GM12878 (cell line): ENCODE measurements around the gene GGACT. TPM values are rescaled to one million over a fixed set of nuclear protein-coding genes. Genes with fewer than 3 reads are reported as not detected.

Experiments used
- ATAC-seq: fragments of 200-7000 bp; cut with Tn5 transposase; 3 replicates; pipeline ENCODE4 v1.9.1; 2020; ENCODE audit warnings: mild to moderate bottlenecking, moderate library complexity
- BruUV-seq: library from RNA; stranded (reverse); fragments of 400-500 nt; replicated peaks from 2 replicates; lab custom pipeline; 2021; lab: Mats Ljungman, UMichigan
- CTCF ChIA-PET: fragments of 300-600 bp; sonication (Branson Sonifier 250); formaldehyde crosslinking; extraction: SDS; loops from one replicate; lab custom pipeline; 2021; ENCODE audit warnings: inconsistent platforms; lab: Yijun Ruan, JAX
- POLR2A ChIA-PET: fragments of 350-600 bp; formaldehyde crosslinking; extraction: SDS; loops from one replicate; lab custom pipeline; 2021; ENCODE audit warnings: inconsistent platforms; lab: Charles Lee
- RAD21 ChIA-PET: fragments of 300-600 bp; sonication (Branson Sonifier 250); formaldehyde crosslinking; loops from one replicate; lab custom pipeline; 2023; ENCODE audit warnings: antibody characterized with exemption; ENCODE audit not compliant: unreplicated experiment; lab: Charles Lee
- SMC1A ChIA-PET: fragments of 300-600 bp; sonication (Branson Sonifier 250); formaldehyde crosslinking; loops from one replicate; lab custom pipeline; 2023; ENCODE audit not compliant: unreplicated experiment, uncharacterized antibody; lab: Charles Lee
- DNase-seq: peaks from one replicate; pipeline ENCODE4 v3.0.0-alpha.2; 2011; ENCODE audit warnings: low read depth, low spot score
- FAIRE-seq: peaks from 3 replicates; lab custom pipeline; 2011; peaks lifted over from hg19 to GRCh38; lab: Jason Lieb, UNC
- H2AFZ ChIP-seq: 2 replicates; pipeline ENCODE4 v1.6.0; 2011; ENCODE audit warnings: low read depth, low read length, control low read depth; ENCODE audit not compliant: control insufficient read depth
- H3K27ac ChIP-seq: 2 replicates; pipeline ENCODE4 v1.5.1; 2011; ENCODE audit warnings: control low read depth; ENCODE audit not compliant: control insufficient read depth, insufficient read depth
- H3K27me3 ChIP-seq, 2 experiments: replicated peaks in 1 of 2; 2 replicates each; pipeline versions ENCODE4 v1.6.0 to v1.6.1; 2011; ENCODE audit warnings: low read length in 1 of 2; ENCODE audit not compliant: control insufficient read depth in 2 of 2, insufficient read depth in 2 of 2
- H3K36me3 ChIP-seq, 2 experiments: 2 replicates each; pipeline ENCODE4 v1.5.1; 2011; ENCODE audit warnings: low read length in 1 of 2; ENCODE audit not compliant: control insufficient read depth in 2 of 2, insufficient read depth in 2 of 2
- H3K4me1 ChIP-seq: 2 replicates; pipeline ENCODE4 v1.6.1; 2011; ENCODE audit warnings: mild to moderate bottlenecking, low read length, moderate library complexity, mixed read lengths; ENCODE audit not compliant: control insufficient read depth, insufficient read depth
- H3K4me2 ChIP-seq: 2 replicates; pipeline ENCODE4 v1.6.0; 2011; ENCODE audit warnings: control low read depth; ENCODE audit not compliant: control insufficient read depth, insufficient read depth
- H3K4me3 ChIP-seq: fragments of 200-600 bp; sonication (generic); 2 replicates; pipeline ENCODE4 v1.5.1; 2016
- H3K79me2 ChIP-seq: 2 replicates; pipeline ENCODE4 v1.6.0; 2011; ENCODE audit warnings: low read length; ENCODE audit not compliant: control insufficient read depth, insufficient read depth
- H3K9ac ChIP-seq: 2 replicates; pipeline ENCODE4 v1.8.0; 2011; ENCODE audit warnings: low read length, control low read depth, mixed read lengths; ENCODE audit not compliant: control insufficient read depth, insufficient read depth
- H3K9me3 ChIP-seq: replicated peaks from 3 replicates; pipeline ENCODE4 v1.5.1; 2011; ENCODE audit warnings: mild to moderate bottlenecking, low read length; ENCODE audit not compliant: control insufficient read depth, insufficient read depth
- H4K20me1 ChIP-seq: 2 replicates; pipeline ENCODE4 v1.6.0; 2011; ENCODE audit not compliant: control insufficient read depth, insufficient read depth
- ATF7 ChIP-seq: fragments of 450-650 bp; IDR thresholded peaks from 2 replicates; pipeline ENCODE4 v1.6.1; 2016; ENCODE audit warnings: low read depth, mild to moderate bottlenecking
- BCL3 ChIP-seq: IDR thresholded peaks from 2 replicates; pipeline ENCODE4 v1.6.1; 2011; ENCODE audit warnings: borderline replicate concordance, low read depth, mild to moderate bottlenecking, moderate library complexity, low read length; ENCODE audit not compliant: insufficient read depth, poor library complexity, severe bottlenecking
- CBX3 ChIP-seq: fragments of 200-600 bp; sonication (generic); IDR thresholded peaks from 2 replicates; pipeline ENCODE4 v1.6.1; 2016; ENCODE audit warnings: low read depth, borderline replicate concordance
- CUX1 ChIP-seq: IDR thresholded peaks from 2 replicates; pipeline ENCODE4 v1.6.1; 2012; ENCODE audit warnings: improper control_type of control experiment, low read depth, low read length; ENCODE audit not compliant: insufficient replicate concordance
- HSF1 ChIP-seq: fragments of 150-350 bp; IDR thresholded peaks from 2 replicates; pipeline ENCODE4 v1.6.1; 2014; ENCODE audit warnings: mild to moderate bottlenecking, low read depth, low read length
- IKZF1 ChIP-seq: fragments of 450-650 bp; conservative IDR thresholded peaks from 2 replicates; pipeline ENCODE4 v1.6.1; 2017; ENCODE audit warnings: antibody characterized with exemption, mild to moderate bottlenecking
- IKZF2 ChIP-seq, 2 experiments: fragments of 450-650 bp; IDR thresholded peaks; 2 replicates each; pipeline ENCODE4 v1.6.1; 2017; ENCODE audit warnings: mild to moderate bottlenecking in 2 of 2, moderate library complexity in 2 of 2
- MTA2 ChIP-seq: fragments of 450-650 bp; IDR thresholded peaks from 2 replicates; pipeline ENCODE4 v1.6.1; 2016; ENCODE audit warnings: low read depth, mild to moderate bottlenecking, moderate library complexity
- NFYA ChIP-seq: IDR thresholded peaks from 2 replicates; pipeline ENCODE4 v1.6.1; 2011; ENCODE audit warnings: low read depth, mild to moderate bottlenecking, low read length, improper control_type of control experiment, borderline replicate concordance
- POU2F2 ChIP-seq: IDR thresholded peaks from 3 replicates; pipeline ENCODE4 v1.6.1; 2011; ENCODE audit warnings: low read depth, mild to moderate bottlenecking, low read length, borderline replicate concordance
- SMC3 ChIP-seq: IDR thresholded peaks from 2 replicates; pipeline ENCODE4 v1.6.1; 2011; ENCODE audit warnings: low read length, improper control_type of control experiment, borderline replicate concordance
- SP1 ChIP-seq: IDR thresholded peaks from one replicate; pipeline ENCODE4 v1.6.1; 2011; ENCODE audit warnings: low read depth, low read length
- SREBF1 ChIP-seq: IDR thresholded peaks from 2 replicates; pipeline ENCODE4 v1.6.1; 2012; ENCODE audit warnings: mild to moderate bottlenecking, low read length
- STAT3 ChIP-seq: IDR thresholded peaks from 2 replicates; pipeline ENCODE4 v1.6.1; 2011; ENCODE audit warnings: low read depth, low read length, improper control_type of control experiment
- USF1 ChIP-seq: IDR thresholded peaks from 2 replicates; pipeline ENCODE4 v1.6.1; 2011; ENCODE audit warnings: borderline replicate concordance, low read depth, mild to moderate bottlenecking, moderate library complexity, mixed read lengths, low read length; ENCODE audit not compliant: insufficient read depth; ENCODE audit errors: extremely low read length
- WGBS: methylation state at CpG from one replicate; pipeline ENCODE4 v1.1.6; 2016; ENCODE audit warnings: low lambda C conversion rate; ENCODE audit not compliant: insufficient replicate concordance, insufficient coverage; ENCODE audit errors: missing lambda C conversion rate; 5-methylcytosine and 5-hydroxymethylcytosine counted together
- in situ Hi-C: fragments of 300-500 bp; cut with MboI; formaldehyde crosslinking; loops from 9 replicates; pipeline ENCODE4 v1.14.3; 2018; ENCODE audit warnings: mixed read lengths
- intact Hi-C: fragments of 100-400 bp; cut with micrococcal nuclease; formaldehyde crosslinking; loops from one replicate; pipeline ENCODE4 v1.14.2; 2022; ENCODE audit not compliant: unreplicated experiment
- polyA plus RNA-seq, 11 experiments: library from polyadenylated mRNA; depleted of rRNA in 4 of 11; unstranded in 6 of 11; stranded (reverse) in 5 of 11; fragments of >200 nt; fragmentation: Nextera tagmentation in 4 of 11; fragmentation: Illumina TruSeq in 1 of 11; extraction: Ambion mirVana in 4 of 11; extraction: Trizol in 1 of 11; gene quantifications; 1 replicate in 1 of 11; 2 replicates in 10 of 11; pipeline versions ENCODE4 v1.2.1 to v1.2.3, GENCODE V29; 2011 to 2016; ENCODE audit warnings: inconsistent platforms in 2 of 11, missing spikeins in 2 of 11, low read depth in 1 of 11
- total RNA-seq, 4 experiments: library from RNA; depleted of rRNA in 3 of 4; stranded (reverse); fragments of >200 nt in 3 of 4; fragmentation: Illumina TruSeq in 1 of 4; extraction: Trizol in 1 of 4; gene quantifications; 2 replicates each; pipeline versions ENCODE4 v1.2.1 to v1.2.3, GENCODE V29; 2013 to 2021

GGACT gene
- total and polyA plus RNA-seq, 10 of the 15 experiments (the other 5 are each of a cell fraction or from before 2014, with no cell fraction given), result 0.61 to 8.8 (median 4.2) TPM

- no peaks in the 10 kb centered on the region for H3K27me3 ChIP-seq
- BruUV-seq, result no TSS peak
- ATAC-seq, result no peak
- no peak overlapping the region for H3K9ac ChIP-seq
- H3K4me3 ChIP-seq, result no peak overlapping the region
- TF ChIP-seq POU2F2 (no peak), ATF7 (no peak), SMC3 (no peak), CUX1 (no peak), HSF1 (no peak), SP1 (no peak), IKZF1 (no peak), STAT3 (no peak), MTA2 (no peak), SREBF1 (no peak), USF1 (no peak), BCL3 (no peak), NFYA (no peak), IKZF2 (IDR thresholded peaks at IDR 0.05) (no peak), CBX3 (no peak)
- SMC1A ChIA-PET, result no interaction called here
- intact Hi-C loops, result no loop called here
- DNase-seq, result no peak
- no peaks in the 10 kb centered on the region for H3K4me1 ChIP-seq
- RAD21 ChIA-PET, result no interaction called here
- no peaks in the 10 kb centered on the region for H3K36me3 ChIP-seq
- H3K4me2 ChIP-seq, result no peak overlapping the region
- no peaks in the 10 kb centered on the region for H3K9me3 ChIP-seq
- WGBS, result 80% methylated on average over 8 of the region's 8 CpGs
- H2AFZ ChIP-seq, result no peak overlapping the region
- H4K20me1 ChIP-seq, result no peaks in the 10 kb centered on the region
- no peak overlapping the region for H3K27ac ChIP-seq
- POLR2A ChIA-PET, result no interaction called here
- no peaks in the 10 kb centered on the region for H3K79me2 ChIP-seq
- no peak for FAIRE-seq
- CTCF ChIA-PET, result interaction anchor here (0.7 to 1.6 kb wide), 2 partner anchors 24 to 123 kb away, joined by 3 to 5 read pairs; no protein-coding TSS in a partner anchor
- in situ Hi-C loops, result no loop called here
Observed at GRCh38 chr13:100491164-100491842, 97.3 kb downstream of the GGACT start.
